22Rv1 (cell line): ENCODE measurements around the gene GPR35.

Experiments
- CTCF ChIP-seq: fragments of 450-650 bp; IDR thresholded peaks from 2 replicates; pipeline ENCODE4 v1.5.1; 2017; ENCODE audit warnings: mild to moderate bottlenecking
- ZFX ChIP-seq: fragments of 450-650 bp; IDR thresholded peaks from 2 replicates; pipeline ENCODE4 v1.6.1; 2017; ENCODE audit warnings: antibody characterized with exemption, borderline replicate concordance

- TF ChIP-seq CTCF (no peak), ZFX (no peak)
Observed at GRCh38 chr2:240622060-240622411, 3.2 kb upstream of the GPR35 start.
